Stimulated activated CD8-positive, alpha-beta memory T cell treated with anti-CD3 and anti-CD28 coated beads, Interleukin-4, amount 100 ng/mL, for 48 hours (primary cell): ENCODE data around the gene COL24A1.
"Not testable (repeated sequence)": the region's sequence is repeated elsewhere in the genome, so short reads cannot be mapped to it uniquely, and the experiment has no call there.

Source experiments
- DNase-seq: peaks from one replicate; pipeline ENCODE4 v3.0.0-alpha.2; 2020

The COL24A1 gene

GRCh38 chr1:85976516-85977205, 179.9 kb downstream of the COL24A1 start:
- no peak for DNase-seq

GRCh38 chr1:85975912-85976371, 180.6 kb downstream of the COL24A1 start:
- no peak for DNase-seq

GRCh38 chr1:85962457-85962856, 194.1 kb downstream of the COL24A1 start:
- DNase-seq = no peak

- DNase-seq = no peak
Measured at GRCh38 chr1:85957760-85958159, 198.8 kb downstream of the COL24A1 start.

GRCh38 chr1:85955218-85955617, 201.4 kb downstream of the COL24A1 start:
- DNase-seq = not testable (repeated sequence)

GRCh38 chr1:85952460-85952859, 204.1 kb downstream of the COL24A1 start:
- no peak for DNase-seq

GRCh38 chr1:85947186-85947585, 209.4 kb downstream of the COL24A1 start:
- no peak for DNase-seq

- DNase-seq = no peak
Measured at GRCh38 chr1:85943945-85944344, 212.6 kb downstream of the COL24A1 start.

- DNase-seq = no peak
Measured at GRCh38 chr1:85943526-85943925, 213.0 kb downstream of the COL24A1 start.

- no peak for DNase-seq
Measured at GRCh38 chr1:85940656-85941306, 215.8 kb downstream of the COL24A1 start.

- DNase-seq = no peak
Measured at GRCh38 chr1:85938829-85939228, 217.7 kb downstream of the COL24A1 start.

- no peak for DNase-seq
Measured at GRCh38 chr1:85936470-85936869, 220.1 kb downstream of the COL24A1 start.

- no peak for DNase-seq
Measured at GRCh38 chr1:85936057-85936456, 220.5 kb downstream of the COL24A1 start.

- DNase-seq = no peak
Measured at GRCh38 chr1:85935234-85935633, 221.3 kb downstream of the COL24A1 start.

GRCh38 chr1:85934516-85934915, 222.1 kb downstream of the COL24A1 start:
- no peak for DNase-seq

- no peak for DNase-seq
Measured at GRCh38 chr1:85933961-85934360, 222.6 kb downstream of the COL24A1 start.

GRCh38 chr1:85911742-85912141, 244.8 kb downstream of the COL24A1 start:
- DNase-seq = no peak

GRCh38 chr1:85900921-85901320, 255.7 kb downstream of the COL24A1 start:
- no peak for DNase-seq

GRCh38 chr1:85898861-85899260, 257.7 kb downstream of the COL24A1 start:
- no peak for DNase-seq

- DNase-seq = no peak
Measured at GRCh38 chr1:85894651-85895050, 261.9 kb downstream of the COL24A1 start.

GRCh38 chr1:85892366-85892765, 264.2 kb downstream of the COL24A1 start:
- DNase-seq = no peak

GRCh38 chr1:85889870-85890269, 266.7 kb downstream of the COL24A1 start:
- DNase-seq = no peak

- no peak for DNase-seq
Measured at GRCh38 chr1:85888921-85889320, 267.7 kb downstream of the COL24A1 start.

- DNase-seq = no peak
Measured at GRCh38 chr1:85884372-85885035, 272.1 kb downstream of the COL24A1 start.
